HG02981 (cell line): Measurements from ENCODE around the gene APOE.

Experiments used
- ATAC-seq: cut with Tn5 transposase; IDR thresholded peaks from one replicate; pipeline ENCODE4 v1.9.1; 2021; ENCODE audit warnings: mild to moderate bottlenecking, moderate library complexity; ENCODE audit not compliant: unreplicated experiment

APOE gene

GRCh38 chr19:44948763-44949374, 43.3 kb downstream of the APOE start:
- no peak for ATAC-seq

DNA sequence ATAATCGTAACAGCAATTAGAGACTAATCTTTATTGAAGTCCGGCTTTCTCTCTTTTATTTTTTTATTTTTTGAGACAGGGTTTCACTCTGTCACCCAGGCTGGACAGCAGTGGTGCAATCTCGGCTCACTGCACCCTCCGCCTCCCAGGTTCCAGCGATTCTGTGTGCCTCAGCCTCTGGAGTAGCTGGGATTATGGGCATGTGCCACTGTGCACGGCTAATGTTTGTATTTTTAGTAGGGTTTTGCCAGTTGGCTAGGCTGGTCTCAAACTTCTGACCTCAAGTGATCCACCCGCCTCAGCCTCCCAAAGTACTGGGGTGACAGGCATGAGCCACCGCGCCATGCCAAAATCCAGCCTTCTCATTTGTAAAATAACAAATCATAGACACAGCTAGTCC, 44.0 kb downstream of the APOE start:
- no peak for ATAC-seq

DNA sequence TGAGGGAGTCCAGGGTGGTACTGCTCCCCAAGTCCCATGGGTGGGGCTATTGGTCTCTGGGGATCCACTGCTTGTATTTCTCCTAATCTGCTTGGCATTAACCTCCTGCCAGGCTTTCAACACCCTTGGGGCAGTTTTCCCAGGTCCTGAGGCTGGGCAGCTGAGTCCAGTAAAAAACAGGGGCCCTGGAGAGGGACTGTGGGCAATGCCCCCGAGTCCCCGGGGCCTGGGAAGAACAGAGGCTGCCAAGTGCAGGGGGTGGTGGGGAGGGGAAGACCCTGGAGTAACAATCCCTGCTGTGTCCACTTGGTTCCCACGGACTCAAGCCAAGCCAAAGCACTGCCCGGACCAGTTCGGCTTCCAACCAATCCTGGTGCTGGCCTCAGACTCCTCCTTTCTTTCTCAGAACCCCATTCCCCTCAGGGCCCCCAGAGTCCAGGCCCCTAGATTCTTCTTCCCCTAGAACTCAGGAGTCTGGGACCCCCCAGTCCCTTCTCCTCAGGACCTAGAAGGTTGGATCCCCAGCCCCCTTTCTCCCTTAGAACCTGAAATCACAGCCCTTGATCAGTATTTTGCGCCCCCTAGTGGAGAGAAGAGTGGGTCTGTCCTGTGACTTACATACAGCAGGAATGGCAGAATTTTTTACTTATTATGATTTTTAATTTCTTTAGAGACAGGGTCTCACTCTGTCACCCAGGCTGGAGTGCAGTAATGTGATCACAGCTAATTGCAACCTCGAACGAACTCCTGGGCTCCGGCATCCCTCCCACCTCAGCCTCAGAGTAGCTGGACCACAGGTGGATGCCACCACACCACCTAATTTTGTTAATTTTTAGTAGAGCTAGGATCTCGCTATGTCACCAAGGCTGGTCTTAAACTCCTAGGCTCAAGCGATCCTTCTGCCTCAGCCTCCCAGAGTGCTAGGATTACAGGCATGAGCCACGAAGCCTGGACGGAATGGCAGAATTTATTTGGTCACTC, 45.9 kb downstream of the APOE start:
- no peak for ATAC-seq

DNA sequence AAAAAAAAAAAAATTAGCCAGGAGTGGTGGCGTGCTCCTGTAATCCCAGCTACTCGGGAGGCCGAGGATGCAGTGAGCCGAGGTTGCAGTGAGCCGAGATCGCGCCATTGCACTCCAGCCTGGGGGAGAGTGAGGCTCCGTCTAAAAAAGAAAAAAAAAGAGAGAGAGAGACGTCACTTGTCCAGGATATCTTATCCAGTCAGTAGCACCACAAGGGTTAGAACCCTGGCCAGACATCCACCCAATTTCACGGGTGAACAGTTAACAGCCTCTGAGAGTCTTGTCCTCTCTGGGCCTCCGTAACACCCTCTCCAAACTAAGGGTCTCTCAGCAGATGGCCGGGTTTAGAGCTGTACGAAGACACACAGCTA, 48.7 kb downstream of the APOE start:
- ATAC-seq, result peak; percentile 9

DNA sequence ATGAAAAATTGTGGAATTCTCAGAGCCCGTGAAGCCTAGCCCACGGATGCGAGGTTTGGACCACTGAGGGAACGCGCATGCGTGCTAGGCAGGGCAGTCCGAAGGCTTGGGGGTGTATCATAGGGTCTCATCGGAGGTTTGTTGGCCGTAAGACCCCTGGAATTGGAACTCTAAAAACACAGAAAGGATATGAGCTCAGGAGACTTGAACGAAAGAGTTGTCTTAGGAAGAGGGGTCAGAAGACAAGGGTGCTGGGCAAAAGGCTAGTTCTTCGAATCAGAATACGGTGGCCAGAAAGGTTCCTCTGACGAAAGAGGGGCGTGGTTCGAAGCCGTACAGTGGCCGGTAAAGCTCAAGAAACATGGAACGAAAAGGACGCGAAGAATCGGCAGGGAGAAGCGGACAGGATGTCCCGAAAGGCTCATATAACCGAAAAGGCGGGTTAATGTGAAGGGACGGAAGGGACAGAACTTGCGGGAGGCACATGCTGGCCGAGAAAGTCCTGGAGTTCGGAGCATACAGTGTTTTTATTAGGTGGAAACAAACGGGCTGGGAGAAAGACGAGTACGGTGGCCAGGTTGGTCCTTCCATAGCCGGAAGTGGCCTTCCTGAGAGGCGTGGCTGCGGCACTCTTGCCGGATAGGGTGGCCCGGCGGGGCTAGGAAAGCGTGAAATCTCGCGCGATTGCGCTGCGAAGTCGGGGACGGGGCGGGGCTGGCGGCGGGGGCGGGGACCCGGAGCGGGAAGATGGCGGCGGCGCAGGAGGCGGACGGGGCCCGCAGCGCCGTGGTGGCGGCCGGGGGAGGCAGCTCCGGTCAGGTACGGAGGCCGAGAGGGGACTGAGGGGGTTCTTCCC, 49.3 kb downstream of the APOE start, which contains the start of gene CLPTM1:
TSS of gene CLPTM1 (plus strand) at position 732 of the 856 bp plus-strand sequence. CDS start at position 748, 16 bp downstream.
- ATAC-seq, result peak; percentile 70

- ATAC-seq, result no peak
Observed at GRCh38 chr19:44955505-44956439, 50.2 kb downstream of the APOE start.

GRCh38 chr19:44957526-44957925, 51.9 kb downstream of the APOE start:
- no peak for ATAC-seq

GRCh38 chr19:44958090-44958489, 52.5 kb downstream of the APOE start:
- ATAC-seq, result no peak
